A673 (cell line): ENCODE results near the gene TAF11L5. TPM values are rescaled to one million over a fixed set of nuclear protein-coding genes. Genes with fewer than 3 reads are reported as not detected.
A peak's percentile ranks its signal among the peaks of the same experiment; 100 is the strongest.
"Not testable (repeated sequence)": the region's sequence is repeated elsewhere in the genome, so short reads cannot be mapped to it uniquely, and the experiment has no call there.

Experiments used
- BruUV-seq: library from RNA; stranded (reverse); fragments of 400-500 nt; replicated peaks from 2 replicates; lab custom pipeline; 2021; lab: Mats Ljungman, UMichigan
- CTCF ChIA-PET: fragments of 300-600 bp; sonication (Branson Sonifier 250); formaldehyde crosslinking; loops from one replicate; lab custom pipeline; 2022; ENCODE audit warnings: antibody characterized with exemption; lab: Charles Lee
- POLR2A ChIA-PET: fragments of 300-600 bp; sonication (Branson Sonifier 250); formaldehyde crosslinking; loops from one replicate; lab custom pipeline; 2022; ENCODE audit warnings: antibody characterized with exemption; ENCODE audit not compliant: low non-redundant PET; lab: Charles Lee
- DNase-seq: peaks from one replicate; pipeline ENCODE4 v3.0.0-alpha.2; 2015; ENCODE audit warnings: low spot score
- H3K27ac ChIP-seq: fragments of 200-600 bp; sonication (generic); 2 replicates; pipeline ENCODE4 v1.5.1; 2016; ENCODE audit warnings: mixed run types, low read depth, mild to moderate bottlenecking, mixed read lengths, antibody characterized with exemption, low read length; ENCODE audit not compliant: poor library complexity, severe bottlenecking
- H3K27me3 ChIP-seq: fragments of 200-600 bp; sonication (generic); replicated peaks from 2 replicates; pipeline ENCODE4 v1.6.1; 2017; ENCODE audit warnings: mixed run types, low read depth, mild to moderate bottlenecking, mixed read lengths, antibody characterized with exemption, low read length; ENCODE audit not compliant: insufficient read depth, poor library complexity
- H3K36me3 ChIP-seq: fragments of 200-600 bp; sonication (generic); 2 replicates; pipeline ENCODE4 v1.6.1; 2016; ENCODE audit warnings: mixed run types, mild to moderate bottlenecking, mixed read lengths, antibody characterized with exemption, low read length; ENCODE audit not compliant: insufficient read depth, poor library complexity, severe bottlenecking
- H3K4me1 ChIP-seq: fragments of 200-600 bp; sonication (generic); 2 replicates; pipeline ENCODE4 v1.6.1; 2017; ENCODE audit warnings: mixed run types, mild to moderate bottlenecking, mixed read lengths, antibody characterized with exemption, low read length; ENCODE audit not compliant: insufficient read depth, poor library complexity, severe bottlenecking
- H3K4me3 ChIP-seq: fragments of 200-600 bp; sonication (generic); 2 replicates; pipeline ENCODE4 v1.5.1; 2016; ENCODE audit warnings: low read depth, mixed run types, mild to moderate bottlenecking, mixed read lengths, low read length; ENCODE audit not compliant: poor library complexity, severe bottlenecking
- H3K9me3 ChIP-seq: fragments of 200-600 bp; sonication (generic); 2 replicates; pipeline ENCODE4 v1.6.1; 2016; ENCODE audit warnings: mixed run types, low read depth, mild to moderate bottlenecking, mixed read lengths, antibody characterized with exemption, low read length; ENCODE audit not compliant: poor library complexity, severe bottlenecking
- EZH2 ChIP-seq: fragments of 200-600 bp; sonication (generic); IDR thresholded peaks from 2 replicates; pipeline ENCODE4 v1.6.1; 2017; ENCODE audit warnings: borderline replicate concordance, low read depth, mild to moderate bottlenecking, mixed read lengths, antibody characterized with exemption, low read length; ENCODE audit not compliant: poor library complexity, severe bottlenecking
- intact Hi-C: fragments of 100-400 bp; cut with micrococcal nuclease; formaldehyde crosslinking; loops from one replicate; pipeline ENCODE4 v1.10.0; 2022; ENCODE audit not compliant: unreplicated experiment
- total RNA-seq: library from RNA; stranded (reverse); gene quantifications from 2 replicates; pipeline ENCODE4 v1.2.3, GENCODE V29; 2021
- TF ChIP-seq, protein P1 (sequence below): fragments of 300-800, 200-600 bp; sonication (generic); conservative IDR thresholded peaks from 2 replicates; pipeline ENCODE4 v1.5.1; 2017; ENCODE audit warnings: low read depth, mild to moderate bottlenecking, antibody characterized with exemption, low read length, moderate library complexity, mixed read lengths

TAF11L5 gene
- total RNA-seq, 1 experiment from 2014 or later = 1.7 TPM

DNA sequence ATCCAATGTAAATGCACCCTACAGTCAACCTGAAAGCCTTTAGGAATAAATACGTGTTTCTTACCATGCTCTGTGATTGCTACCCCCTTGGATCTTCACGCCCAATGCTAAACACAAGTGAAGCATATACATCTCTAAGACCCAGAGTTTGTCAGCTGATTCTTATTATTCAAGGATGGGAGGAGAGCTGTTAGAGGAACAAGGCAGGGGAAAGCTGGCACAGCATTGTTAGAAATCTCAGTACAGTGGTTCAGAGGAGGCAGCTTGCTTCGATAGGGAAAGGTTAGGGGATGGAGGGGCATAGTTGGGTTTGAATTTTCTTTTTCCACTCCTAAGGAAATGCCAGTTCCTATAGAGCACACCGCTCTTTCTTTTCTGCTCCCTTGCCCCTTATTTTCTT lies 43.7 kb upstream of the TAF11L5 start:
- ChIA-PET POLR2A (no interaction called here), CTCF (interaction anchor here (0.7 to 1.0 kb wide), 2 partner anchors 49 to 801 kb away, joined by 3 to 4 read pairs; no protein-coding TSS in a partner anchor)
- no peaks in the 10 kb centered on the region for H3K36me3 ChIP-seq
- no peaks in the 10 kb centered on the region for H3K9me3 ChIP-seq
- H3K4me1 ChIP-seq = peaks cover 26% of the 10 kb centered on the region
- no peaks in the 10 kb centered on the region for H3K27me3 ChIP-seq
- peak; percentile 24 for DNase-seq
- TF ChIP-seq, protein P1, sequence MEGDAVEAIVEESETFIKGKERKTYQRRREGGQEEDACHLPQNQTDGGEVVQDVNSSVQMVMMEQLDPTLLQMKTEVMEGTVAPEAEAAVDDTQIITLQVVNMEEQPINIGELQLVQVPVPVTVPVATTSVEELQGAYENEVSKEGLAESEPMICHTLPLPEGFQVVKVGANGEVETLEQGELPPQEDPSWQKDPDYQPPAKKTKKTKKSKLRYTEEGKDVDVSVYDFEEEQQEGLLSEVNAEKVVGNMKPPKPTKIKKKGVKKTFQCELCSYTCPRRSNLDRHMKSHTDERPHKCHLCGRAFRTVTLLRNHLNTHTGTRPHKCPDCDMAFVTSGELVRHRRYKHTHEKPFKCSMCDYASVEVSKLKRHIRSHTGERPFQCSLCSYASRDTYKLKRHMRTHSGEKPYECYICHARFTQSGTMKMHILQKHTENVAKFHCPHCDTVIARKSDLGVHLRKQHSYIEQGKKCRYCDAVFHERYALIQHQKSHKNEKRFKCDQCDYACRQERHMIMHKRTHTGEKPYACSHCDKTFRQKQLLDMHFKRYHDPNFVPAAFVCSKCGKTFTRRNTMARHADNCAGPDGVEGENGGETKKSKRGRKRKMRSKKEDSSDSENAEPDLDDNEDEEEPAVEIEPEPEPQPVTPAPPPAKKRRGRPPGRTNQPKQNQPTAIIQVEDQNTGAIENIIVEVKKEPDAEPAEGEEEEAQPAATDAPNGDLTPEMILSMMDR = no peak
- no peak for TF ChIP-seq EZH2
- intact Hi-C loops = no loop called here
- no peak overlapping the region for H3K27ac ChIP-seq
- no peak overlapping the region for H3K4me3 ChIP-seq
- no TSS peak for BruUV-seq

DNA sequence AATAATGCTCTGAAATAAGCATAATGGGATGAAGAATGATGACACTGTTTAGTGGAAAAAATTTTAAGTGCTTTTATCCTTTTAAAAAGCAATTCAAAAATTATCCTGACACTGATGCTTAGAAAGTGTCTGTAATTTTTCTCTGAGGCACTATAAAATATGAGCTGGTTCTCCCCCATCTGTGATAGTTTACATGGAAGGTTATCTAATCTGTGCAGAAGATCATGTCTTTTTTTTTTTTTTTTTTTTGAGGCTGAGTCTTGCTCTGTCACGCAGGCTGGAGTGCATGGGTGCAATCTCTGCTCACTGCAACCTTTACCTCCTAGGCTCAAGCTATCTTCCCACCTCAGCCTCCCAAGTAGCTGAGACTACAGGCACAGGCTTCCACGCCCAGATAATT lies 42.2 kb upstream of the TAF11L5 start:
- intact Hi-C loops = no loop called here
- TF ChIP-seq, protein P1 = no peak
- TF ChIP-seq EZH2 = no peak
- H3K36me3 ChIP-seq = no peaks in the 10 kb centered on the region
- no peak overlapping the region for H3K27ac ChIP-seq
- CTCF ChIA-PET = interaction anchor here (0.6 kb wide), 1 partner anchor 1432 kb away, joined by 3 read pairs; no protein-coding TSS in a partner anchor
- no peaks in the 10 kb centered on the region for H3K27me3 ChIP-seq
- H3K9me3 ChIP-seq = no peaks in the 10 kb centered on the region
- no peak for DNase-seq
- POLR2A ChIA-PET = no interaction called here
- no TSS peak for BruUV-seq
- peaks cover 20% of the 10 kb centered on the region for H3K4me1 ChIP-seq
- H3K4me3 ChIP-seq = no peak overlapping the region

DNA sequence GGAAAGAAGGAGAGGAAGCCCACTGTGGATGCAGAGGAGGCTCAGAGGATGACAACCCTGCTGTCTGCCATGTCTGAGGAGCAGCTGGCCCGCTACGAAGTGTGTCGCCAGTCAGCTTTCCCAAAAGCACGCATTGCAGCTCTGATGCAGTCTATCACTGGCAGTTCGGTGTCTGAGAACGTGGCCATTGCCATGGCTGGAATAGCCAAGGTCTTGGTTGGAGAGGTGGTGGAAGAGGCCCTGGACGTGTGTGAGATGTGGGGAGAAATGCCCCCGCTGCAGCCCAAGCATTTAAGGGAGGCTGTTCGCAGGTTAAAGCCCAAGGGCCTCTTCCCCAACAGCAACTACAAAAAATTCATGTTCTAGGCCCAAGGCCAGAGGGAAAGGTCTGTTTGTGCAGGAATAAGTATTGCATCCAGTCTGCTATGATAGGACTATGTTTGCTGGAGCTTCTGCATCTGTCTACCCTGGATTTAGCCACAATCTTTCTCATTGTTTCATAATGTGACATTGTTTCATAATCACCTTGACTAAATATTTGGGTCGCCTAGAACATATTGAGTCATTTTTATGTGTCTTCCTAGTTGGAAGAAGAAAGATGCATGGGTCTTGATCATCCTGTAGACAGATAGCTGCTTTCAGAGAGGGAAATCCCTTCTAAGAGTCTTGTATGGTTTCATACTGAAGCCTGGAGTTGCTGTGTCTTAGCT lies 38.4 kb upstream of the TAF11L5 start:
- H3K9me3 ChIP-seq, POLR2A ChIA-PET, intact Hi-C loops, BruUV-seq, H3K27ac ChIP-seq, H3K27me3 ChIP-seq, H3K36me3 ChIP-seq, DNase-seq, CTCF ChIA-PET, H3K4me3 ChIP-seq: not testable (repeated sequence)
- peaks cover 16% of the 10 kb centered on the region for H3K4me1 ChIP-seq

DNA sequence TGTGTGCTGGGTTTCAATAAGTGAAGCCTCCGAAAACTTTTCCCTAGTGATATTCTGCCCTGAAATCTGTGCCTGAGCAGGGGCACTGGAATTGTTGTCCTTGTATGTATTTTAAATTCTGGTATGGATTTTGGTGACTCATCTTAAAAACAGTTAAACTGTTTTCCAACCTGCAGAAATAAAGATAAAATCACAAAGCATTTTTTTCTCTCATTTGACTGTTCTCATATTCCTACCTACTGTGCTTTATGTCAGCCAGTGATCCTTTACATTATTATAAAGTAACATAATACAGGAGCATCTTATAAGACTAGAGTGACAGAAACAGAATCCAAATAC lies 37.9 kb upstream of the TAF11L5 start:
- CTCF ChIA-PET = no interaction called here
- no peak overlapping the region for H3K4me3 ChIP-seq
- H3K4me1 ChIP-seq = peaks cover 11% of the 10 kb centered on the region
- H3K27me3 ChIP-seq = no peaks in the 10 kb centered on the region
- no peak overlapping the region for H3K27ac ChIP-seq
- TF ChIP-seq, protein P1 = no peak
- no peak for TF ChIP-seq EZH2
- POLR2A ChIA-PET = no interaction called here
- H3K9me3 ChIP-seq = no peaks in the 10 kb centered on the region
- no peaks in the 10 kb centered on the region for H3K36me3 ChIP-seq
- BruUV-seq = no TSS peak
- intact Hi-C loops = no loop called here
- no peak for DNase-seq

DNA sequence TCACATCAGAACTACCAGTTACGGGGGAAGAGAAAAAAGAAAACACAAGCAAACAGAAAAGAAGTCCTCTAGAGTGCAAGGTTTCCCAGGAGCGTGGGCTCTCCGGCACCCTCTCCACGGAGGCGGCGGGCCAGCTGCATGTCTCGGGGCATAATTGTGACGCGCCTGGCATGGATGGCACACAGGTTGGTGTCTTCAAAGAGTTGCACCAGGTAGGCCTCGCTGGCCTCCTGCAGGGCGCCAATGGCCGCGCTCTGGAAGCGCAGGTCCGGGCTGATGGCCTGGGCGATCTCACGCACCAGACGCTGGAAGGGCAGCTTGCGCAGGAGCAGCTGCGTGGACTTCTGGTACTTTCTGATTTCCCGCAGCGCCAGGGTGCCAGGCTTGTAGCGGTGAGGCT lies 33.8 kb upstream of the TAF11L5 start:
- not testable (repeated sequence) for H3K27ac ChIP-seq, BruUV-seq, H3K9me3 ChIP-seq

More for the DNA sequence above, 33.8 kb upstream of the TAF11L5 start:
- intact Hi-C loops, H3K36me3 ChIP-seq, DNase-seq, CTCF ChIA-PET, H3K4me3 ChIP-seq, H3K4me1 ChIP-seq, POLR2A ChIA-PET, H3K27me3 ChIP-seq: not testable (repeated sequence)
